A673 (cell line): ENCODE measurements around the gene SCAP. TPM values are rescaled to one million over a fixed set of nuclear protein-coding genes. Genes with fewer than 3 reads are reported as not detected.

ENCODE experiments used
- BruUV-seq: library from RNA; stranded (reverse); fragments of 400-500 nt; replicated peaks from 2 replicates; lab custom pipeline; 2021; lab: Mats Ljungman, UMichigan
- CTCF ChIA-PET: fragments of 300-600 bp; sonication (Branson Sonifier 250); formaldehyde crosslinking; loops from one replicate; lab custom pipeline; 2022; ENCODE audit warnings: antibody characterized with exemption; lab: Charles Lee
- POLR2A ChIA-PET: fragments of 300-600 bp; sonication (Branson Sonifier 250); formaldehyde crosslinking; loops from one replicate; lab custom pipeline; 2022; ENCODE audit warnings: antibody characterized with exemption; ENCODE audit not compliant: low non-redundant PET; lab: Charles Lee
- DNase-seq: peaks from one replicate; pipeline ENCODE4 v3.0.0-alpha.2; 2015; ENCODE audit warnings: low spot score
- H3K27ac ChIP-seq: fragments of 200-600 bp; sonication (generic); 2 replicates; pipeline ENCODE4 v1.5.1; 2016; ENCODE audit warnings: mixed run types, low read depth, mild to moderate bottlenecking, mixed read lengths, antibody characterized with exemption, low read length; ENCODE audit not compliant: poor library complexity, severe bottlenecking
- H3K27me3 ChIP-seq: fragments of 200-600 bp; sonication (generic); replicated peaks from 2 replicates; pipeline ENCODE4 v1.6.1; 2017; ENCODE audit warnings: mixed run types, low read depth, mild to moderate bottlenecking, mixed read lengths, antibody characterized with exemption, low read length; ENCODE audit not compliant: insufficient read depth, poor library complexity
- H3K36me3 ChIP-seq: fragments of 200-600 bp; sonication (generic); 2 replicates; pipeline ENCODE4 v1.6.1; 2016; ENCODE audit warnings: mixed run types, mild to moderate bottlenecking, mixed read lengths, antibody characterized with exemption, low read length; ENCODE audit not compliant: insufficient read depth, poor library complexity, severe bottlenecking
- H3K4me1 ChIP-seq: fragments of 200-600 bp; sonication (generic); 2 replicates; pipeline ENCODE4 v1.6.1; 2017; ENCODE audit warnings: mixed run types, mild to moderate bottlenecking, mixed read lengths, antibody characterized with exemption, low read length; ENCODE audit not compliant: insufficient read depth, poor library complexity, severe bottlenecking
- H3K4me3 ChIP-seq: fragments of 200-600 bp; sonication (generic); 2 replicates; pipeline ENCODE4 v1.5.1; 2016; ENCODE audit warnings: low read depth, mixed run types, mild to moderate bottlenecking, mixed read lengths, low read length; ENCODE audit not compliant: poor library complexity, severe bottlenecking
- H3K9me3 ChIP-seq: fragments of 200-600 bp; sonication (generic); 2 replicates; pipeline ENCODE4 v1.6.1; 2016; ENCODE audit warnings: mixed run types, low read depth, mild to moderate bottlenecking, mixed read lengths, antibody characterized with exemption, low read length; ENCODE audit not compliant: poor library complexity, severe bottlenecking
- EZH2 ChIP-seq: fragments of 200-600 bp; sonication (generic); IDR thresholded peaks from 2 replicates; pipeline ENCODE4 v1.6.1; 2017; ENCODE audit warnings: borderline replicate concordance, low read depth, mild to moderate bottlenecking, mixed read lengths, antibody characterized with exemption, low read length; ENCODE audit not compliant: poor library complexity, severe bottlenecking
- intact Hi-C: fragments of 100-400 bp; cut with micrococcal nuclease; formaldehyde crosslinking; loops from one replicate; pipeline ENCODE4 v1.10.0; 2022; ENCODE audit not compliant: unreplicated experiment
- total RNA-seq: library from RNA; stranded (reverse); gene quantifications from 2 replicates; pipeline ENCODE4 v1.2.3, GENCODE V29; 2021
- TF ChIP-seq, protein P1 (sequence below): fragments of 300-800, 200-600 bp; sonication (generic); conservative IDR thresholded peaks from 2 replicates; pipeline ENCODE4 v1.5.1; 2017; ENCODE audit warnings: low read depth, mild to moderate bottlenecking, antibody characterized with exemption, low read length, moderate library complexity, mixed read lengths

Gene SCAP
- total RNA-seq, 1 experiment from 2014 or later: 43.4 TPM

GRCh38 chr3:47424434-47425382 is 51.0 kb downstream of the SCAP start:
- ChIA-PET CTCF (no interaction called here), POLR2A (no interaction called here)
- Histone ChIP-seq H3K9me3 (no peaks in the 10 kb centered on the region), H3K36me3 (peaks cover 5% of the 10 kb centered on the region), H3K27me3 (no peaks in the 10 kb centered on the region), H3K4me1 (no peaks in the 10 kb centered on the region), H3K4me3 (no peak overlapping the region), H3K27ac (no peak overlapping the region)
- no peak for DNase-seq
- TF ChIP-seq EZH2: no peak
- TF ChIP-seq, protein P1, sequence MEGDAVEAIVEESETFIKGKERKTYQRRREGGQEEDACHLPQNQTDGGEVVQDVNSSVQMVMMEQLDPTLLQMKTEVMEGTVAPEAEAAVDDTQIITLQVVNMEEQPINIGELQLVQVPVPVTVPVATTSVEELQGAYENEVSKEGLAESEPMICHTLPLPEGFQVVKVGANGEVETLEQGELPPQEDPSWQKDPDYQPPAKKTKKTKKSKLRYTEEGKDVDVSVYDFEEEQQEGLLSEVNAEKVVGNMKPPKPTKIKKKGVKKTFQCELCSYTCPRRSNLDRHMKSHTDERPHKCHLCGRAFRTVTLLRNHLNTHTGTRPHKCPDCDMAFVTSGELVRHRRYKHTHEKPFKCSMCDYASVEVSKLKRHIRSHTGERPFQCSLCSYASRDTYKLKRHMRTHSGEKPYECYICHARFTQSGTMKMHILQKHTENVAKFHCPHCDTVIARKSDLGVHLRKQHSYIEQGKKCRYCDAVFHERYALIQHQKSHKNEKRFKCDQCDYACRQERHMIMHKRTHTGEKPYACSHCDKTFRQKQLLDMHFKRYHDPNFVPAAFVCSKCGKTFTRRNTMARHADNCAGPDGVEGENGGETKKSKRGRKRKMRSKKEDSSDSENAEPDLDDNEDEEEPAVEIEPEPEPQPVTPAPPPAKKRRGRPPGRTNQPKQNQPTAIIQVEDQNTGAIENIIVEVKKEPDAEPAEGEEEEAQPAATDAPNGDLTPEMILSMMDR: no peak
- intact Hi-C loops: loop anchor here (5.0 kb wide), 1 partner anchor 53 kb away; the partner anchor contains the start of gene SCAP
- BruUV-seq: no TSS peak

DNA sequence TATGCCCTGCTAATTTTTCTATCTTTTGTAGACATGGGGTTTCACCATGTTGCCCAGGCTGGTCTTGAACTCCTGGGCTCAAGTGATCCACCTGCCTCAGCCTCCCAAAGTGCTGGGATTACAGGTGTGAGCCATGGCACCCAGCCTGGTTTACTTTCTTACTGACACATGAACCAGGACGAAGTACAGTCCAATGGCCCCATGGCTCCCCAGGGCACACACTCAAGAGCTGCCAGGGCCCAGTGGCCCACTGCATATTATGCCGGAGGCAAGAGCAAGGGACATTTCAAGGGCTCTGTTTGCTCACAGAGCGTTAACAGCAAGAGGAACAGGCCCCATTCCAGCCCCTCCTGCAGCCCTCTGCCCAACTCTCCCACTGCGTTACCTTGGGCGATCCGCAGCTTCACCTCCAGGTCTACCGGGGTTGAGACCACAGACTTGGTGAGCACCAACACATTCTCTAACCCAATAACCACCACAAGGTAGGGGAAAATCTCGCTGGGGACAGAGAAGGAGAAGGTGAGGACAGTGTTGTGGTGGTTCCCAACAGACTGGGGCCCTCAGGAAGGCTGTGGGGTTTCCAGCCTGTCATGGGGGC is 52.1 kb downstream of the SCAP start:
- H3K36me3 ChIP-seq: peaks cover 5% of the 10 kb centered on the region
- no peak overlapping the region for H3K27ac ChIP-seq
- H3K27me3 ChIP-seq: no peaks in the 10 kb centered on the region
- intact Hi-C loops: loop anchor here (5.0 kb wide), 1 partner anchor 54 kb away; the partner anchor contains the start of gene SCAP
- H3K4me3 ChIP-seq: no peak overlapping the region
- H3K9me3 ChIP-seq: no peaks in the 10 kb centered on the region
- POLR2A ChIA-PET: no interaction called here
- no peak for DNase-seq
- TF ChIP-seq, protein P1: no peak
- no peak for TF ChIP-seq EZH2
- no peaks in the 10 kb centered on the region for H3K4me1 ChIP-seq
- CTCF ChIA-PET: no interaction called here
- no TSS peak for BruUV-seq

- BruUV-seq: no TSS peak
- TF ChIP-seq, protein P1: no peak
- TF ChIP-seq EZH2: no peak
- peaks cover 5% of the 10 kb centered on the region for H3K36me3 ChIP-seq
Observed at GRCh38 chr3:47422743-47423142, 53.0 kb downstream of the SCAP start.

More at GRCh38 chr3:47422743-47423142, 53.0 kb downstream of the SCAP start:
- intact Hi-C loops: loop anchor here (5.0 kb wide), 1 partner anchor 55 kb away; the partner anchor contains the start of gene SCAP
- Histone ChIP-seq H3K4me3 (no peak overlapping the region), H3K27me3 (no peaks in the 10 kb centered on the region), H3K4me1 (no peaks in the 10 kb centered on the region), H3K27ac (no peak overlapping the region), H3K9me3 (no peaks in the 10 kb centered on the region)
- POLR2A ChIA-PET: no interaction called here
- CTCF ChIA-PET: no interaction called here
- DNase-seq: no peak
